Activated CD8-positive, alpha-beta memory T cell treated with anti-CD3 and anti-CD28 coated beads, Interleukin-2, amount 10 ng/mL, durations not matched to agents 7 days and 5 days (primary cell): ENCODE results near the gene NQO2. TPM values are rescaled to one million over a fixed set of nuclear protein-coding genes. Genes with fewer than 3 reads are reported as not detected.
"Not testable (repeated sequence)": the region's sequence is repeated elsewhere in the genome, so short reads cannot be mapped to it uniquely, and the experiment has no call there.

ENCODE experiments used
- ATAC-seq: fragments of 150-1000 bp; cut with Tn5 transposase; one replicate; pipeline ENCODE4 v1.10.0; 2021; ENCODE audit warnings: moderate library complexity
- CTCF ChIA-PET: fragments of 350-600 bp; sonication (Branson Sonifier 250); formaldehyde crosslinking; loops from one replicate; lab custom pipeline; 2021; ENCODE audit warnings: antibody characterized with exemption; lab: Charles Lee
- DNase-seq: peaks from one replicate; pipeline ENCODE4 v3.0.0-alpha.2; 2020
- H3K27ac Mint-ChIP-seq: one replicate; pipeline ENCODE4 v1.8.0; 2021; ENCODE audit warnings: mild to moderate bottlenecking, mixed read lengths
- H3K27me3 Mint-ChIP-seq: one replicate; pipeline ENCODE4 v1.8.0; 2021; ENCODE audit warnings: mixed read lengths
- H3K36me3 Mint-ChIP-seq: one replicate; pipeline ENCODE4 v1.8.0; 2021; ENCODE audit warnings: mild to moderate bottlenecking, mixed read lengths
- H3K4me1 Mint-ChIP-seq: one replicate; pipeline ENCODE4 v1.8.0; 2021; ENCODE audit warnings: mixed read lengths
- H3K4me3 Mint-ChIP-seq: one replicate; pipeline ENCODE4 v1.8.0; 2021; ENCODE audit warnings: mild to moderate bottlenecking, moderate library complexity, mixed read lengths
- H3K9me3 Mint-ChIP-seq: one replicate; pipeline ENCODE4 v1.8.0; 2022; ENCODE audit warnings: low read depth, mixed read lengths
- total RNA-seq, 2 experiments: library from RNA; stranded (reverse); gene quantifications; one replicate each; pipeline ENCODE4 v1.2.3, GENCODE V29; 2021

The NQO2 gene
- total RNA-seq, 2 experiments from 2014 or later, result 11.9 to 14.5 TPM

DNA sequence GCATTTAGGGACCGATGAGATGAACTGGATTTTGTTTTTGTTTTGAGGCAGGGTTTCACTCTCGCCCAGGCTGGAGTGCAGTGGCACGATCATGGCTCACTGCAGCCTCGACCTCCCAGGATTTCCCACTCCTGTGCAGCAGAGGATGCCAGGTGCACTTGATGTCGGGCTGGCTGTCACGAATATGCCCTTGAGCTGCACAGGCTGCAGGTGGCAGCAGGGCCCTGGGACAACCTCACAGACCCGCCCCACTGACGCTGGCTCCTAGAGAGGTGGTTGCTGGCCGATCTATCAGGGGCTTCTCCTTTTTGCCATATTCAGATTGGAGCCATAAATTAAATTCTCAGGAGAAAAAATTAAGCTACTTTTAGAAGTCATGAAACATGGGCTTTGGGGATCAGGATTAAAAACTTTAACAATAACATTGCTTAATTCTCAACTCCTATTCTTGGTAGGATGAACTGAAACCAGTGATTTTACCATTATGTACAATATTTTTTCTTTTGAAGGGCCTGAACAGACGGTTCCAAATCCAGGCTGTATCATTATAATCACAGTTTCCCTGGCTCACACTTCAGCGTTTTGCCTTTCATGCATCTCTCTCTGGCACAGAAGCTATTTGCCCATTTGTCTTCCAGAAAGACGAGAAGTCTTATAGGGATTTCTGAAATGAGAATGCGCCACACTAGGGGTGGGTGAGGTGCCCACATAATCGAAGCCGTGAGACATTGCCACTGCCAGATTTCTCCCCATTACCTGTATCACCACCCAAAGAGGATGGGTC lies 32.4 kb downstream of the NQO2 start:
- CTCF ChIA-PET, result interaction anchor here (0.8 to 1.5 kb wide), 3 partner anchors 30 to 33 kb away, joined by 3 to 4 read pairs (median 3); no protein-coding TSS in a partner anchor
- no peak overlapping the region for H3K27ac Mint-ChIP-seq
- peaks cover 13% of the 10 kb centered on the region for H3K4me1 Mint-ChIP-seq
- peaks cover 6% of the 10 kb centered on the region for H3K36me3 Mint-ChIP-seq
- H3K4me3 Mint-ChIP-seq, result no peak overlapping the region
- ATAC-seq (no peak), DNase-seq (no peak)
- H3K9me3 Mint-ChIP-seq, result peaks cover 6% of the 10 kb centered on the region
- peaks cover 42% of the 10 kb centered on the region for H3K27me3 Mint-ChIP-seq

DNA sequence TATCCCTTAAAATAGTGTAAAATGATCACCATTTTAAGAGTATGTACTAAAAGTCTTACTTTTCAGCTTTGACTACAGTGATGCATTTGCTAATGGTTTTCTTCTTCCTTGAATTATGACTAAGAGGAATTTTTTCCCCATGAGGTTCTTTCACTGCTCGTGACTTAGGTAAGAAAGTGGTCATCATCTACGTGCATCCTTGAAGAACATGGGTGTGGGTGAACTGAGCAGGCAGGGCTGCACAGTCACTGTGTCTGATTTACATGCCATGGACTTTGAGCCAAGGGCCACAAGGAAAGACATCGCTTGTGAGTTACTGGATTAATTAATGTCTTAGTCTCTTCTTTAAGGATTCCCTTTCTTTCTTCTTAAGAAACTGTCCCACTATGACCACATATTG lies 33.3 kb downstream of the NQO2 start:
- peaks cover 8% of the 10 kb centered on the region for H3K4me1 Mint-ChIP-seq
- DNase-seq, result no peak
- H3K36me3 Mint-ChIP-seq, result peaks cover 5% of the 10 kb centered on the region
- no peak for ATAC-seq
- CTCF ChIA-PET, result interaction anchor here (1.9 kb wide), 1 partner anchor 31 kb away, joined by 5 read pairs; no protein-coding TSS in a partner anchor
- peaks cover 42% of the 10 kb centered on the region for H3K27me3 Mint-ChIP-seq
- peaks cover 6% of the 10 kb centered on the region for H3K9me3 Mint-ChIP-seq
- H3K4me3 Mint-ChIP-seq, result no peak overlapping the region
- H3K27ac Mint-ChIP-seq, result no peak overlapping the region

DNA sequence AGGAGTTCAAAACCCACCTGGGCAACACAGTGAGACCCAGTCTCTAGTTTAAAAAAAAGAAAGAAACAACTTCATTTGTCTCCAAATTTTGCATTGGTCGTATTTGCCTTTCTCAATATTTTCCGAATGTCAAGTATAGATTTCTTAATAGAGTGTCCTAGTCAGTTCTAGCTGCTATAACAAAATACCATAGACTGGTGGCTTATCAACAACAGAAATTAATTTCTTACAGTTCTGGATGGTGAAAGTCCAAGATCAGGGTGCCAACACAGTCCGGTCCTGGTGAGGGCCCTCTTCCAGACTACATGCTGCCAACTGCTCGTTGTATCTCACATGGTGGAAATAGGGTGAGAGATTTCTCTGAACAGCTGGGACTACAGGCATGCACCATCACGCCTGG lies 34.0 kb downstream of the NQO2 start:
- peaks cover 6% of the 10 kb centered on the region for H3K9me3 Mint-ChIP-seq
- ATAC-seq (no peak), DNase-seq (no peak)
- peaks cover 5% of the 10 kb centered on the region for H3K36me3 Mint-ChIP-seq
- H3K4me3 Mint-ChIP-seq, result no peak overlapping the region
- peaks cover 3% of the 10 kb centered on the region for H3K4me1 Mint-ChIP-seq
- CTCF ChIA-PET, result interaction anchor here (1.9 kb wide), 1 partner anchor 32 kb away, joined by 5 read pairs; no protein-coding TSS in a partner anchor
- peaks cover 42% of the 10 kb centered on the region for H3K27me3 Mint-ChIP-seq
- no peak overlapping the region for H3K27ac Mint-ChIP-seq

DNA sequence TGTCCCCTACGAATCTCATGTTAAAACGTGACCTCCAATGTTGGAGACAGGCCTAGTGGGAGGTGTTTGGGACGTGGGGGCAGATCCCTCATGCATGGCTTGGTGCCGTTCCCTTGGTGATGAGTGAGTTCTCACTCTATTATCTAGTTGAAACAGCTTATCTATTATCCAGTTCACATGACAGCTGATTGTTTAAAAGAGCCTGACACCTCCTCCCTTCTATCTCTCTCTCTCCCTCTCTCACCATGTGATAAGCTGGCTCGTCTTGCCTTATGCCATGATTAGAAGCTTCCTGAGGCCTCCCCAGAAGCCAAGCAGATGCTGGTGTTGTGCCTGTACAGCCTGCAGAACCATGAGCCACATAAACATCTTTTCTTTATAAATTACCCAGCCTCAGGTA lies 35.7 kb downstream of the NQO2 start:
- DNase-seq (no peak), ATAC-seq (no peak)
- peaks cover 5% of the 10 kb centered on the region for H3K36me3 Mint-ChIP-seq
- H3K4me3 Mint-ChIP-seq, result no peak overlapping the region
- no peak overlapping the region for H3K27ac Mint-ChIP-seq
- peaks cover 3% of the 10 kb centered on the region for H3K4me1 Mint-ChIP-seq
- CTCF ChIA-PET, result interaction anchor here (1.4 to 1.8 kb wide), 2 partner anchors 8 to 18 kb away, joined by 6 read pairs; no protein-coding TSS in a partner anchor
- H3K9me3 Mint-ChIP-seq, result peaks cover 6% of the 10 kb centered on the region
- peaks cover 30% of the 10 kb centered on the region for H3K27me3 Mint-ChIP-seq

DNA sequence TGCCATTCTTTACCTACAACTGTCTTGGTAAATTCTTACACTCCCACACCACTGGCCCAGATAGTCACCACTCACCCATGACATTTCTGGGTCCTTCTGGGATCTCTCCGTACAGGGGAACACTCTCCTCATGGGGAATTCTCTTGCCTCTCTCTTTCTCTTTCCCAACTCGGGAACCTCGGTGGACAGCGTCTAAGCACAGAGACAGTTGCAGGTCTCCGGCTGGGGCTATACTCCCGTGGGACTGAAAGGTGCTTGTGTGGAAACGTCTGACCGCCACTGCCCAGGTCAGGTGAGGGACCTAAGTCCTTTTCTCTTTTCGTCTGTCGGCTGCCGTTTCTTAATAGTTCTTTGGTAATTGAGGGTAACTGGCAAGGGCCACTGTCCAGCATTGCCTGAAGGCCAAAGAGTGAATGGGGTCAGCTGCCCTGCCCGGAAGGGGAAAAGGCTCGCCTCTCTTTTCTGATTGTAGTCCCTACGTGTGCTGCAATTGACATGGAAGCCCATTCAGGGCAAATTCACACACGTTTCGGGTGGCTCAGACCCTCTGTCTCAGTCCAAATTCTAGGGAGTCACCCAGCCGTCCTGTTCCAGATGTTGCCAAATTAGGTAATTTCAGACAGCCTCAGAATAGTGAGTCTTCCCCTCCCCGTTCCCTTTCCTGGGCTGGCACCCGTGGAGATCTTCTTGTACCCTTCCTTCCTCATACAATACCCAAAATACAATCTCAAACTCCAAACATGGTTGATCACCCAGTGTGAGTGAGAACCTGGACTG lies 37.4 kb downstream of the NQO2 start:
- Mint-ChIP-seq H3K36me3 (peaks cover 5% of the 10 kb centered on the region), H3K27ac (no peak overlapping the region), H3K4me1 (no peaks in the 10 kb centered on the region), H3K27me3 (peaks cover 21% of the 10 kb centered on the region), H3K4me3 (no peak overlapping the region), H3K9me3 (peaks cover 6% of the 10 kb centered on the region)
- no peak for DNase-seq
- no peak for ATAC-seq
- CTCF ChIA-PET, result interaction anchor here (1.4 kb wide), 1 partner anchor 10 kb away, joined by 6 read pairs; no protein-coding TSS in a partner anchor

DNA sequence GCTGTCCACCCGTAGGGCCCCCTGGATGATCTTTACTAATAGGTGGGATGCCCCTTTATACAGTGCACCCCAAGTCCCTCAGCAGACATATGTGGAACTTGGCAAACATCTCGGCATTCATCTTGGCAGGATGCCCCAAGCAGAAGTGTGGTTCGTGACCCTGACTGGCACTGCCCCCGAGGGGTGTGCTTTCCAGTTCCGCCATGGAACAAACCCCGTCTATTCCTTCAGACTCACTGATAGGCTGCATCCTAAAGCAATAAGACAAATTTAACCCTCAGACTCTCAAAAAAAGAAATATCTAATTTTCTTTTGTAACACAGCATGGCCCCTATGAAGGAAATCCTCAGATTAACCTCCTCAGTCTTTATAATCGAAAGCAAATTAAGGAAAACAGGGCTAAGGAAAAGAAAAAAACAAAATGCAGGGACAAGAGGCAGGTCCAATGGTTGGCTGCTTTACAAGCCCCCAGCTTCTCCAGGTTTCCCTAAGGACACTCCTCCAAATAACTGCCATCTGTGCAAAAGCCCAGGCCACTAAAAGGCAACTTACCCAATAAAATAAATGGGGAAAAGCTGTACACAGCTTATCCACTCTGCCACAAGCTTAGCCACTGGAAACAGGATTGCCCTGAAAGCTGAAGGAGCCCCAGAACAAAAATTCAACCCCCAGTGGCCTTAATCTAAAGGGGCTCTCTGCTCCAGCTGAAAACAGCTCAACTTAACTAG lies 38.1 kb downstream of the NQO2 start:
- Mint-ChIP-seq H3K36me3 (peaks cover 5% of the 10 kb centered on the region), H3K4me3 (no peak overlapping the region), H3K9me3 (peaks cover 6% of the 10 kb centered on the region), H3K27ac (no peak overlapping the region), H3K4me1 (no peaks in the 10 kb centered on the region), H3K27me3 (peaks cover 17% of the 10 kb centered on the region)
- ATAC-seq (no peak), DNase-seq (no peak)
- CTCF ChIA-PET, result interaction anchor here (0.8 to 2.4 kb wide), 6 partner anchors 8 to 38 kb away, joined by 3 to 11 read pairs (median 5); partner anchors contain the start of gene NQO2

DNA sequence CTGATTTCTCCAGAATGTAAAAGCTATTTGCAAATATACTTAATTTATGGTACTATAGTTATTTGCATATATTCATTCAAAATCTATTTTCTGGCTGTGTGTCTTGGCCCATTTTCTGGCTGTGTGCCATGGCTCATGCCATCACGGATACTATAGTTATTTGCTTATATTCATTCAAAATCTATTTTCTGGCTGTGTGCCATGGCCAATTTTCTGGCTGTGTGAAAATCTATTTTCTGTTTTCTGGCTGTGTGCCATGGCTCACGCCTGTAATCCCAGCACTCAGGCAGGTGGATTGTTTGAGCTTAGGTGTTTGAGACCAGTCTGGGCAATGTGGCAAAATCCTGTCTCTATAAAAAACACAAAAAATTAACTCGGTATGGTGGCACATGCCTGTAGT lies 39.7 kb downstream of the NQO2 start:
- H3K27ac Mint-ChIP-seq, result no peak overlapping the region
- H3K27me3 Mint-ChIP-seq, result peaks cover 17% of the 10 kb centered on the region
- no peaks in the 10 kb centered on the region for H3K4me1 Mint-ChIP-seq

DNA sequence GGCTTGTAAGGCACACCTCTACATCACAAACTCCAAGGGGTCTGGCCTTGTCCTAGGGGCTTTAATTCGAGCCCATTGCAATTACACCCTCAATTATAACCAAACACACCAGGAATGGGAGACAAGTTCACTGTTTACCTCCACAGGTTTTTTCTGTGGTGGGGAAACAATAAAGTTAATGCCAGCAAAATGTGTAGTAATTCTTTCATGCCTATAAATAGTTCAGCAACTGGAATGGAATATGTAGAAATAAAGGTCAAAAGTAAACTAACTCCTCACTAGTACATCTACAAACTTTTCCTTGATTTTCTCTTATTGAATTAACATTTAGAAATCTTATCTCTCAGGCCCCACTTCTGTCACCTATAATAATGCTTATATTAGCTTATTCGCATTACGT lies 41.5 kb downstream of the NQO2 start:
- H3K9me3 Mint-ChIP-seq, result peaks cover under 1% of the 10 kb centered on the region
- no peaks in the 10 kb centered on the region for H3K36me3 Mint-ChIP-seq
- DNase-seq (no peak), ATAC-seq (no peak)
- H3K27me3 Mint-ChIP-seq, result peaks cover 22% of the 10 kb centered on the region
- H3K27ac Mint-ChIP-seq, result no peak overlapping the region
- CTCF ChIA-PET, result no interaction called here
- no peaks in the 10 kb centered on the region for H3K4me1 Mint-ChIP-seq
- no peak overlapping the region for H3K4me3 Mint-ChIP-seq

More for the DNA sequence above, 39.7 kb downstream of the NQO2 start:
- CTCF ChIA-PET, result interaction anchor here (0.7 to 2.4 kb wide), 4 partner anchors 11 to 38 kb away, joined by 3 to 11 read pairs (median 5); no protein-coding TSS in a partner anchor
- no peak overlapping the region for H3K4me3 Mint-ChIP-seq
- peaks cover 6% of the 10 kb centered on the region for H3K9me3 Mint-ChIP-seq
- H3K36me3 Mint-ChIP-seq, result peaks cover 5% of the 10 kb centered on the region
- ATAC-seq, result no peak
- DNase-seq, result no peak

DNA sequence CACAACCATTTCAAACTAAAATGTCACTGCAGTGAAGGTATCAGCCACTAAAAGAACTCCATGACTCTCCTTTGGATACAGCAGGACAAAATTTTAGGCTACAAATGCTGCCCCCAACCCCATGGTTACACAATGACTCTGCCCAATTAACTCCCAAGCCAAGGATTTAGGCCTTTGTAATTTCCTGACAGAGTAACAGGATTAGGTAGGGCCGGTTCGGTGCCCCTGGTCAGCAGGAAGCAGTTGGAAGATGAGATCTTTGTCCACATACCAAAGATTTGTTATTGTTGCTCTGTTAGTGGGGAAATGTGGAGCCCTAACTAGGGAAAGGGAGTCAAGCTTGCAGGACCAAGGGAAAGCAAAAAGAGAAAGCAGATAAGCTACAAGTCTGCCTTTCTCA lies 41.9 kb downstream of the NQO2 start:
- CTCF ChIA-PET, result no interaction called here
- ATAC-seq, result no peak
- Mint-ChIP-seq H3K9me3 (no peaks in the 10 kb centered on the region), H3K27me3 (peaks cover 20% of the 10 kb centered on the region), H3K4me3 (no peak overlapping the region), H3K4me1 (no peaks in the 10 kb centered on the region), H3K27ac (no peak overlapping the region), H3K36me3 (no peaks in the 10 kb centered on the region)
- DNase-seq, result no peak

DNA sequence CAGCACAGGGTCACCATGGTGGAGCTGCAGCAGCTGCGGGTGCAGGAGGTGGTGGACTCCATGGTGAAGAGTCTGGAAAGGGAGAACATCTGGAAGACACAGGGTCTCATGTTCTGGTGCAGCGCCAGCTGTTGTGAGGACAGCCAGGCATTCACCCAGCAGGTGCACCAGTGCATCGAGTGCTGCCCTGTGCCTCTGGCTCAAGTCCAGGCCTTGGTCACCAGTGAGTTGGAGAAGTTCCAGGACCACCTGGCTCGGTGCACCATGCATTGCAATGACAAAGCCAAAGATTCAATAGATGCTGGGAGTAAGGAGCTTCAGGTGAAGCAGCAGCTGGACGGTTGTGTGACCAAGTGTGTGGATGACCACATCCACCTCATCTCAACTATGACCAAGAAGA lies 45.7 kb downstream of the NQO2 start:
- H3K4me1 Mint-ChIP-seq, result peaks cover 4% of the 10 kb centered on the region
- no peaks in the 10 kb centered on the region for H3K9me3 Mint-ChIP-seq
- no peak overlapping the region for H3K4me3 Mint-ChIP-seq
- ATAC-seq (no peak), DNase-seq (no peak)
- H3K27ac Mint-ChIP-seq, result no peak overlapping the region
- peaks cover 36% of the 10 kb centered on the region for H3K27me3 Mint-ChIP-seq
- H3K36me3 Mint-ChIP-seq, result no peaks in the 10 kb centered on the region
- CTCF ChIA-PET, result interaction anchor here (1.4 kb wide), 1 partner anchor 25 kb away, joined by 3 read pairs; no protein-coding TSS in a partner anchor

DNA sequence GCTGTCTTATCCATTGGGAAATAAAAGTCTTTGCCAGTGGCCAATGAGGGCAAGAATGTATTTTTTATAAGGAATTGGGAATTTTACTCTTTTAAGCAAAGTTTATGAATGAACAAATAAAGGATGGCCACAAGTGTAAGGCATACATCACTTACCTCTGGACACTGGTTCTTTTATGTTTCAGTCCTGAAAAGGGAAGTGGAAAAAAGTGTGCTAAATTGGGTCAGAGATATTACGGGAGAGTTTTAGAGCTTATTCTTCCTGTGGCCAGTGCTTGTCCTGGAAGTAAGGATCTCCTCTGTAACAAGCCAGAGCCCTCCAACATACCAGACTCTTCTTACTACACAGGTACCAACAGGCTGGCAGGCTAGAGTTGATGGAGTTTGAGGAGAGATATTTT lies 46.1 kb downstream of the NQO2 start:
- Mint-ChIP-seq H3K27ac (no peak overlapping the region), H3K27me3 (peaks cover 36% of the 10 kb centered on the region), H3K36me3 (no peaks in the 10 kb centered on the region), H3K9me3 (no peaks in the 10 kb centered on the region), H3K4me1 (peaks cover 4% of the 10 kb centered on the region), H3K4me3 (no peak overlapping the region)
- no peak for DNase-seq
- CTCF ChIA-PET, result interaction anchor here (1.4 kb wide), 1 partner anchor 26 kb away, joined by 3 read pairs; no protein-coding TSS in a partner anchor
- ATAC-seq, result no peak

DNA sequence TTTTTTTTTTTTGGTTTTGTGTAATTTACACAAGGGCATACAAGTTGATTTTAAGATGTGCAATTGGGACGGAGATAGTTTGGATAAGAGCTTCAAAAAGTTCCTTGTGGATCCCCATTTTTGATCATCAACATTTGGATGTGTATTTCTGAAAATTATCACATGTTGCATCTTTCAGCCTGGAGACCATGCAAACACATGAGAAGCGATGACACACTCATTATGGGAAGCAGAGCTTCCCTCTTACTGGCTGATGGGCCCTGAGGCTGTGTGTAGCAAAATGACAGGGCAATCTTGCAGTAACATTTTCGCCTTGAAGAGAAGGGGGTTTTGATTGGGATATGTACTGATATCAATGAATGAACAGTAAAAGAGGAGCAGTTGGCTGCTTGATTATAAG lies 46.6 kb downstream of the NQO2 start:
- no peak overlapping the region for H3K27ac Mint-ChIP-seq
- no peak for ATAC-seq
- no peak overlapping the region for H3K4me3 Mint-ChIP-seq
- H3K27me3 Mint-ChIP-seq, result peaks cover 38% of the 10 kb centered on the region
- CTCF ChIA-PET, result no interaction called here
- DNase-seq, result no peak
- H3K4me1 Mint-ChIP-seq, result peaks cover 4% of the 10 kb centered on the region
- H3K36me3 Mint-ChIP-seq, result no peaks in the 10 kb centered on the region
- no peaks in the 10 kb centered on the region for H3K9me3 Mint-ChIP-seq

DNA sequence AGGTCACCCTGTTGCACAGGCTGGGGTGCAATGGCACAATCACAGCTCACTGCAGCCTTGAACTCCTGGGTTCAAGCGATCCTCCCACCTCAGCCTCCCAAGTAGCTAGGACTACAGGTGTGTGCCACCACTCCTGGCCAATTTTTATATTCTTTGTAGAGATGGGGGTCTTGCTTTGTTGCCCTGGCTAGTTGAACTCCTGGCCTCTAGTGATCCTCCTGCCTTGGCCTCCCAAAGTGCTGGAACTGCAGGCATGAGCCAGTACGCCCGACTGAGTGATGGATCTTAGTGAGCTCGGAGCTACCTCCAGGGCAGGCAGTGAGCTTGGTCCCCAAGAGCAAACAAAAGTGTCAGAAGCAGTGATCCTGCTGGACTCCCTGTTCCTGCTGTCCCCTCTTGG lies 48.3 kb downstream of the NQO2 start:
- DNase-seq, ATAC-seq, H3K27ac Mint-ChIP-seq, H3K4me1 Mint-ChIP-seq, H3K9me3 Mint-ChIP-seq, H3K36me3 Mint-ChIP-seq, H3K4me3 Mint-ChIP-seq: not testable (repeated sequence)
- peaks cover 38% of the 10 kb centered on the region for H3K27me3 Mint-ChIP-seq
- CTCF ChIA-PET, result interaction anchor here (1.0 kb wide), 1 partner anchor 47 kb away, joined by 3 read pairs; no protein-coding TSS in a partner anchor
